ENCODE results near the gene MAN2A2. TPM values are rescaled to one million over a fixed set of nuclear protein-coding genes. Genes with fewer than 3 reads are reported as not detected.
"Not testable (repeated sequence)": the region's sequence is repeated elsewhere in the genome, so short reads cannot be mapped to it uniquely, and the experiment has no call there.

Gene MAN2A2
- total and polyA plus RNA-seq, 7 experiments from 2014 or later = 7.1 to 171 (median 132) TPM

GRCh38 chr15:90918835-90919234 lies 15.7 kb downstream of the MAN2A2 start:
- Mint-ChIP-seq H3K4me1 (peaks cover 0 to 18% (median 0%) of the 10 kb centered on the region in 7 donors), H3K27me3 (no peaks in the 10 kb centered on the region), H3K9me3 (no peaks in the 10 kb centered on the region), H3K36me3 (peaks cover 9 to 58% (median 31%) of the 10 kb centered on the region in 5 donors), H3K4me3 (no peak overlapping the region), H3K27ac (peak overlapping the region in 1 of 9 donors; percentile 42)
- Histone ChIP-seq H3K27ac (ENCODE audit: low read depth, low read length) (no peak overlapping the region), H3K27me3 (ENCODE audit: control insufficient read depth in 2 of 2, insufficient read depth in 2 of 2, low read length in 2 of 2) (no peaks in the 10 kb centered on the region), H3K4me1 (ENCODE audit: control insufficient read depth in 2 of 2, insufficient read depth in 2 of 2, low read length in 2 of 2) (no peaks in the 10 kb centered on the region), H3K9me3 (ENCODE audit: control insufficient read depth in 2 of 3, low read length in 3 of 3) (no peaks in the 10 kb centered on the region), H3K36me3 (ENCODE audit: control insufficient read depth in 2 of 3, insufficient read depth in 3 of 3, low read length in 3 of 3) (peaks cover 1 to 76% (median 12%) of the 10 kb centered on the region in 3 experiments), H3K4me3 (ENCODE audit: low read length) (no peak overlapping the region)
- no peak for DNase-seq
- CTCF ChIA-PET = no interaction called here
- POLR2A ChIA-PET = interaction anchor here (0.6 kb wide), 1 partner anchor 604 kb away, joined by 4 read pairs; no protein-coding TSS in a partner anchor
- ATAC-seq = no peak
- intact Hi-C loops (cut with micrococcal nuclease) = no loop called here

DNA sequence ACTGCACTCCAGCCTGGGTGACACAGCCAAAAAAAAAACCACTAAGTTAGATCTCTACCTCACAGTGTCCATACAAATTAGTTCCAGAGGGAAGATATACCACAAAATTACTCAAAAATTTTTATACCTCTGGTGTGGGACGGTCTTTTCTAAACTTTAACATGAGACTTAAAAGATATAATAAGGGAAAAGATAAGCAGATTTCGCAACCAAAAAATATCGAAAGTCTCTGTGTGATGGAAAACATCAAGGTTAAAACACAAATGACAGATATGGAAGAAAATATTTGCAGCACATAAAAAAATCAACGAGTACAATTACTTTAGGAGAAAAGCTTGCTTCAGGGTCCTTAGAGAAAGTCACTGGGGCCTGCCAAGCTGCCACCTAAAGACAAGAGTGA lies 18.8 kb downstream of the MAN2A2 start:
- no peak for ATAC-seq
- no peak for DNase-seq
- ChIA-PET POLR2A (interaction anchor here (0.8 to 3.4 kb wide), 4 partner anchors 8 to 19 kb away, joined by 3 to 12 read pairs (median 4); partner anchors contain the start of genes HDDC3 and MAN2A2), CTCF (interaction anchor here (1.7 to 2.5 kb wide), 2 partner anchors 11 to 13 kb away, joined by 4 to 9 read pairs; partner anchors contain the start of genes HDDC3 and UNC45A)
- peaks cover 0 to 46% (median 12%) of the 10 kb centered on the region in 3 experiments for H3K36me3 ChIP-seq (ENCODE audit: control insufficient read depth in 2 of 3, insufficient read depth in 3 of 3, low read length in 3 of 3)
- peaks cover 9 to 39% (median 25%) of the 10 kb centered on the region in 5 donors for H3K36me3 Mint-ChIP-seq
- intact Hi-C loops (cut with micrococcal nuclease) = loop anchor here in 1 of 2 donors (2.0 kb wide), 1 partner anchor 17 kb away; no protein-coding TSS in a partner anchor
- no peaks in the 10 kb centered on the region for H3K4me1 ChIP-seq (ENCODE audit: control insufficient read depth in 2 of 2, insufficient read depth in 2 of 2, low read length in 2 of 2)
- H3K27ac ChIP-seq (ENCODE audit: low read depth, low read length) = no peak overlapping the region
- H3K4me3 ChIP-seq (ENCODE audit: low read length) = no peak overlapping the region
- no peaks in the 10 kb centered on the region for H3K27me3 Mint-ChIP-seq
- H3K27ac Mint-ChIP-seq = peak overlapping the region in 1 of 9 donors; percentile 50
- H3K9me3 ChIP-seq (ENCODE audit: control insufficient read depth in 2 of 3, low read length in 3 of 3) = no peaks in the 10 kb centered on the region
- H3K27me3 ChIP-seq (ENCODE audit: control insufficient read depth in 2 of 2, insufficient read depth in 2 of 2, low read length in 2 of 2) = no peaks in the 10 kb centered on the region
- peaks cover 0 to 29% (median 0%) of the 10 kb centered on the region in 7 donors for H3K4me1 Mint-ChIP-seq
- no peak overlapping the region for H3K4me3 Mint-ChIP-seq
- H3K9me3 Mint-ChIP-seq = no peaks in the 10 kb centered on the region

DNA sequence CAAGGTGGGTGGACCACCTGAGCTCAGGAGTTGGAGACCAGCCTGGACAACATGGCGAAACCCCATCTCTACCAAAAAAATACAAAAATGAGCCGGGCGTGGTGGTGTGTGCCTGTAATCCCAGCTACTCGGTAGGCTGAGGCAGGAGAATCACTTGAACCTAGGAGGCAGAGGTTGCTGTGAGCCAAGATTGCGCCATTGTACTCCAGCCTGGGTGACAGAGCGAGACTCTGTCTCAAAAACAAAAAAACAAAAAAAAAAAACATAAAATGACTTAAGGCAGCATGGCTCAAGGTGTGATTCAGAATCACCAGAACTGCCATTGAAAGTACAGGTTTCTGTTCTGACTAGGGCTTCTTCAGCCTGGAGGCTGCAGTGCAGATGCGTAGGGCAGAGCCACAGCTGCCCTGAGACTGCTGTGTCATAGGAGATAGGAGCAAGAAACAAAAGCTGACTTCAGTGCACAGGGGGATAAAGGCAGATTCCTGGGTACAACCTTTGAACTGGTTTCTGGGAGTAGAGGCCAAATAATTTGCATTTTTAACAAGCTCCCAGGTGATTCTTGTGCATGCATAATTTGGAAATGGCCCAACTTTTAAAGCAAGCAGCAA lies 19.7 kb downstream of the MAN2A2 start:
- H3K4me1 ChIP-seq (ENCODE audit: control insufficient read depth in 2 of 2, insufficient read depth in 2 of 2, low read length in 2 of 2); H3K27me3 Mint-ChIP-seq; H3K4me3 Mint-ChIP-seq; H3K27me3 ChIP-seq (ENCODE audit: control insufficient read depth in 2 of 2, insufficient read depth in 2 of 2, low read length in 2 of 2); H3K9me3 Mint-ChIP-seq; ATAC-seq; H3K9me3 ChIP-seq (ENCODE audit: control insufficient read depth in 2 of 3, low read length in 3 of 3); H3K4me3 ChIP-seq (ENCODE audit: low read length); H3K27ac ChIP-seq (ENCODE audit: low read depth, low read length): not testable (repeated sequence)
- H3K4me1 Mint-ChIP-seq = peaks cover 0 to 29% (median 0%) of the 10 kb centered on the region in 7 donors
- DNase-seq = peak in 1 of 9 donors; percentile 30
- peaks cover 0 to 37% (median 12%) of the 10 kb centered on the region in 3 experiments for H3K36me3 ChIP-seq (ENCODE audit: control insufficient read depth in 2 of 3, insufficient read depth in 3 of 3, low read length in 3 of 3)
- H3K36me3 Mint-ChIP-seq = peaks cover 5 to 30% (median 16%) of the 10 kb centered on the region in 5 donors
- H3K27ac Mint-ChIP-seq = peak overlapping the region in 1 of 9 donors; percentile 41
- ChIA-PET CTCF (interaction anchor here (1.7 to 2.5 kb wide), 2 partner anchors 10 to 12 kb away, joined by 4 to 9 read pairs; partner anchors contain the start of genes HDDC3 and UNC45A), POLR2A (interaction anchor here (0.7 to 3.4 kb wide), 2 partner anchors 9 to 12 kb away, joined by 6 to 12 read pairs; partner anchors contain the start of gene HDDC3)
- intact Hi-C loops (cut with micrococcal nuclease) = loop anchor here in 1 of 2 donors (2.0 kb wide), 1 partner anchor 18 kb away; no protein-coding TSS in a partner anchor

DNA sequence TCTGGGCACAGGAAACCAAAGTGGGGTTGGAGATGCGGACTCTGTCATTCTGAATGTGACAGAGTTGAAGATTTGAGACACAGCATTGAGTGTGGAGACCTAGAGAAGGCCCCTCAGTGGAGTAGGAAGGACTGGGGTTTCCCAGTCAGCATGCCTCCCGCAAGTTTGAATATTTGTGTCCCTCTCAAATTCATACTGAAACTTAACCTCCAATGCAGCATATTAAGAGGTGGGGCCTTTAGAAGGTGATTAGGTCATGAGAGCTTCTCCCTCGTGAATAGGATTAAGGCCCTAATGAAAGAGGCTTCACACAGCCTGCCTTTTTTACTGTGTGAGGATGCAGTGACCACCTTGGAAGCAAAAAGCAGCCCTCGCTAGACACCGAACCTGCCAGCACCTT lies 21.3 kb downstream of the MAN2A2 start:
- ChIA-PET CTCF (interaction anchor here (2.5 kb wide), 1 partner anchor 8 kb away, joined by 9 read pairs; the partner anchor contains the start of gene HDDC3), POLR2A (interaction anchor here (0.6 to 3.4 kb wide), 2 partner anchors 8 to 32 kb away, joined by 3 to 12 read pairs; partner anchors contain the start of gene HDDC3)
- H3K9me3 ChIP-seq (ENCODE audit: control insufficient read depth in 2 of 3, low read length in 3 of 3) = no peaks in the 10 kb centered on the region
- peaks cover 0 to 20% (median 6%) of the 10 kb centered on the region in 5 donors for H3K36me3 Mint-ChIP-seq
- H3K4me3 ChIP-seq (ENCODE audit: low read length) = no peak overlapping the region
- H3K27ac ChIP-seq (ENCODE audit: low read depth, low read length) = no peak overlapping the region
- no peaks in the 10 kb centered on the region for H3K9me3 Mint-ChIP-seq
- H3K27me3 Mint-ChIP-seq = no peaks in the 10 kb centered on the region
- no peak overlapping the region for H3K4me3 Mint-ChIP-seq
- H3K4me1 ChIP-seq (ENCODE audit: control insufficient read depth in 2 of 2, insufficient read depth in 2 of 2, low read length in 2 of 2) = peaks cover 0 to 4% of the 10 kb centered on the region in 2 donors
- intact Hi-C loops (cut with micrococcal nuclease) = no loop called here
- H3K4me1 Mint-ChIP-seq = peaks cover 2 to 36% (median 3%) of the 10 kb centered on the region in 7 donors
- ATAC-seq (no peak), DNase-seq (no peak)
- H3K36me3 ChIP-seq (ENCODE audit: control insufficient read depth in 2 of 3, insufficient read depth in 3 of 3, low read length in 3 of 3) = peaks cover 0 to 21% (median 12%) of the 10 kb centered on the region in 3 experiments
- no peaks in the 10 kb centered on the region for H3K27me3 ChIP-seq (ENCODE audit: control insufficient read depth in 2 of 2, insufficient read depth in 2 of 2, low read length in 2 of 2)
- peak overlapping the region in 1 of 9 donors; percentile 63 for H3K27ac Mint-ChIP-seq

GRCh38 chr15:90926766-90927165 lies 23.7 kb downstream of the MAN2A2 start:
- DNase-seq; H3K9me3 ChIP-seq (ENCODE audit: control insufficient read depth in 2 of 3, low read length in 3 of 3); intact Hi-C loops (cut with micrococcal nuclease); CTCF ChIA-PET; H3K27me3 Mint-ChIP-seq; H3K4me3 ChIP-seq (ENCODE audit: low read length); H3K27me3 ChIP-seq (ENCODE audit: control insufficient read depth in 2 of 2, insufficient read depth in 2 of 2, low read length in 2 of 2); H3K9me3 Mint-ChIP-seq; POLR2A ChIA-PET; H3K27ac ChIP-seq (ENCODE audit: low read depth, low read length); H3K36me3 ChIP-seq (ENCODE audit: control insufficient read depth in 2 of 3, insufficient read depth in 3 of 3, low read length in 3 of 3); ATAC-seq; H3K4me3 Mint-ChIP-seq; H3K36me3 Mint-ChIP-seq: not testable (repeated sequence)
- H3K4me1 ChIP-seq (ENCODE audit: control insufficient read depth in 2 of 2, insufficient read depth in 2 of 2, low read length in 2 of 2) = peaks cover 14 to 18% of the 10 kb centered on the region in 2 donors
- H3K27ac Mint-ChIP-seq = peak overlapping the region in 1 of 9 donors; percentile 23
- peaks cover 15 to 54% (median 24%) of the 10 kb centered on the region in 7 donors for H3K4me1 Mint-ChIP-seq

- peaks cover 20 to 49% (median 32%) of the 10 kb centered on the region in 7 donors for H3K4me1 Mint-ChIP-seq
- H3K27me3 ChIP-seq (ENCODE audit: control insufficient read depth in 2 of 2, insufficient read depth in 2 of 2, low read length in 2 of 2); ATAC-seq; DNase-seq; intact Hi-C loops (cut with micrococcal nuclease); CTCF ChIA-PET; H3K27me3 Mint-ChIP-seq; H3K36me3 Mint-ChIP-seq; H3K9me3 Mint-ChIP-seq; H3K27ac ChIP-seq (ENCODE audit: low read depth, low read length); H3K9me3 ChIP-seq (ENCODE audit: control insufficient read depth in 2 of 3, low read length in 3 of 3); H3K4me3 ChIP-seq (ENCODE audit: low read length); H3K36me3 ChIP-seq (ENCODE audit: control insufficient read depth in 2 of 3, insufficient read depth in 3 of 3, low read length in 3 of 3): not testable (repeated sequence)
- H3K4me1 ChIP-seq (ENCODE audit: control insufficient read depth in 2 of 2, insufficient read depth in 2 of 2, low read length in 2 of 2) = peaks cover 14 to 26% of the 10 kb centered on the region in 2 donors
- peak overlapping the region in 7 of 10 donors; percentile 32 to 69 (median 54) for H3K4me3 Mint-ChIP-seq
- peak overlapping the region in 6 of 9 donors; percentile 8 to 98 (median 52) for H3K27ac Mint-ChIP-seq
- POLR2A ChIA-PET = interaction anchor here (0.6 kb wide), 1 partner anchor 53 kb away, joined by 4 read pairs; no protein-coding TSS in a partner anchor
Observed at GRCh38 chr15:90928106-90928505, 25.0 kb downstream of the MAN2A2 start.
